ENCODE data around the gene ATF7.
"Not testable (repeated sequence)": the region's sequence is repeated elsewhere in the genome, so short reads cannot be mapped to it uniquely, and the experiment has no call there.

Gene ATF7

GRCh38 chr12:53499266-53500141 is 126.7 kb downstream of the ATF7 start, which contains the start of gene MAP3K12:
Gene MAP3K12, minus strand, starts transcription at chr12:53499458. Its CDS starts 12,067 bp downstream, at chr12:53487391.
- peak; percentile 78 for DNase-seq

- DNase-seq = no peak
Measured at GRCh38 chr12:53498235-53498630, 127.9 kb downstream of the ATF7 start.

GRCh38 chr12:53497461-53497860 is 128.7 kb downstream of the ATF7 start:
- no peak for DNase-seq

GRCh38 chr12:53496752-53497032 is 129.5 kb downstream of the ATF7 start:
- no peak for DNase-seq

- DNase-seq = no peak
Measured at GRCh38 chr12:53495903-53496751, 130.1 kb downstream of the ATF7 start.

GRCh38 chr12:53493610-53494391 is 132.4 kb downstream of the ATF7 start:
- DNase-seq = peak; percentile 36

GRCh38 chr12:53492830-53493609 is 133.2 kb downstream of the ATF7 start:
- peak; percentile 97 for DNase-seq

GRCh38 chr12:53492188-53492587 is 134.0 kb downstream of the ATF7 start:
- DNase-seq = no peak

GRCh38 chr12:53489242-53489864 is 136.8 kb downstream of the ATF7 start:
- no peak for DNase-seq

- DNase-seq = no peak
Measured at GRCh38 chr12:53486736-53487487, 139.3 kb downstream of the ATF7 start.

- DNase-seq = no peak
Measured at GRCh38 chr12:53485955-53486735, 140.0 kb downstream of the ATF7 start.

GRCh38 chr12:53484686-53485575 is 141.3 kb downstream of the ATF7 start:
- DNase-seq = no peak

GRCh38 chr12:53483979-53484377 is 142.2 kb downstream of the ATF7 start:
- no peak for DNase-seq

GRCh38 chr12:53483225-53483978 is 142.8 kb downstream of the ATF7 start:
- no peak for DNase-seq

GRCh38 chr12:53482626-53483168 is 143.5 kb downstream of the ATF7 start:
- no peak for DNase-seq

- no peak for DNase-seq
Measured at GRCh38 chr12:53481939-53482586, 144.1 kb downstream of the ATF7 start.

GRCh38 chr12:53481458-53481857 is 144.7 kb downstream of the ATF7 start:
- DNase-seq = not testable (repeated sequence)

Data from midbrain (tissue), 1 donor.